HS-27A (cell line): ENCODE measurements around the gene ZFHX3.

ENCODE experiments used
- DNase-seq: peaks from one replicate; pipeline ENCODE4 v3.0.0-alpha.2; 2012; ENCODE audit warnings: low read depth, missing footprints

Gene ZFHX3

DNA sequence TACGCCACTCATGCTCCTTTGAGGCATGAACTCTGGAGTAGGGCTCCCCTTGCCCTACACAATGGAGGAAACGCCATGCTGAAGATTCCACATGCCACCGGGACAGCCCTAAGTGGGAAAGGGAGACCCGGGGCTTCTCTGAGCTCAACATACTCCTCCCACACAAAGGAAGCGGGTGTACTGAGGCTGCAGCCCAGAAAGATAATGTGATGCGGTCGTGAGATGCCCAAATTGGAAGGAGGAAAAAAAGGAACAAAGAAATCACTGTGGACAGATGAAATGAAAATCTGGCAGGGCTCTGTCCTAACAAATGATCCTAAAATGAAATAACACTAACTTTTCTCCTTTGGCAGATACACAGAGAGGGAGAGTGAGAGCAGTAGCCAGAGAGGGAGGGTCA, 182.1 kb downstream of the ZFHX3 start:
- no peak for DNase-seq

DNA sequence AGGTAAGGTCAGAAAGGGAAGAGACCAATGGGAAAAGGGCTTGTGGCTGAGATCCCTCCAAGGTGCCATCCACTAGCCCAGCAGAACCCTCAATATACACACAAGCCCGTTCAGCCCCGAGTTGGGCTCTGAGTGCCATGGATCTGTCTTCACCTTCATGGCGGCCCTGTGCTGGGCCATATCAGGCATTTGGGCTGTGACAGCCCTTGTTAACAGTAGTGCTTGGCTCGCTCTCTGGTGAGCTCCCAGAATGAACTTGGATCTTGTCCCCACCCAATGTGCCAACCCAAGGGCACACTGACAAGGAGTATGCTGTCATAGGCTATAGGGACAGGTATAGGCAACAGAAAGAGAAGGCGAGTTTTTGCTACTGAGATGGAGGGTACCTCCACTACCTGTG, 182.7 kb downstream of the ZFHX3 start:
- no peak for DNase-seq

DNA sequence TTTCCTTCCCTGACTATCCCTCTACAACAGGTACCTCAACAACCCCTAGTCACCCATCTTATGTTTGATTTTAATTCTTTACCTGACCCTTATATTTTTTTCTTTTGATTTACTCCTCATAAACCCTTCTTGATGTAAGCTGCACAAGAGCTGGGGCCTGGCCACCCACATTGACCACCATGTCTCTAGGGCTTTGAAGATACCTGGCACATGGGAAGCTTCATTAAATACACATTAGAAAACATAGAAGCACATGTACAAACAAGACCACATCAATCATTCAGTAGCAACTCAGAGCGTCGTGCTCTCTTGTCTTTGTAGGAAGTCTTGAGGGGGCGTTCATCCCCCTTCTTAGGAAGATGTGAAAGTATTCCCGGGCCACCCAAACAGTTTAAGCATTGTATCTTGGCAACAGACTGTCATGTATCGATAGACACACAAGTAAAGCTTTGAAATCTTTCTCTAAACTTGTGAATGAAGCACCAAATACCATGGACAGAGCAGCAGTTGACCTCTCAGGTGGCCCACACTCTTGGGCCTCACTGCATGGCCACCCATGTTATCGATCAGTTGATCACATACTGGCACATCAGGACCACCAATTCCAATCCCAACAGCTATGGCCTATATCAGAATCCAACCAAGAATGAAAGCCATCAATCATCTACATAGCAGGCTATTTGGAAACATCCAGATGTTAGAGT, 183.6 kb downstream of the ZFHX3 start:
- DNase-seq = no peak

DNA sequence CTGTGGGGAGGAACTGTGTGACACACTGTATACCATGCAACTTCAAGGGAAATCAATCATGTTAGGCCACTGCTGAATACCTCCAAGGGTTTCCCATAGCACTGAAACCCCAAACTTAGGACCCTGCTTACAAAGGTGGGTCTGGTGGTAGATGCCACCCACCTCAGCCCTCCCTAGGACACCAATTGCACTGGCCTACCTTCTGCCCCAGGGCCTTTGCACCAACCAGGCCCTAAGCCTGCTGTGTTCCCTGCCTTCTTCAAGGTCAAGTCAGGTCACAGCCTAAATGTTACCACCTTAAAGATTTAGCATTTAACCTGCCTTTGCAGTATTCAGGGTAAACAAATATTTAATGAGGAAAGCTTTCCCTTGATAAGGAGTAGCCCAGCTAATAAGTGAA, 185.8 kb downstream of the ZFHX3 start:
- DNase-seq = no peak

DNA sequence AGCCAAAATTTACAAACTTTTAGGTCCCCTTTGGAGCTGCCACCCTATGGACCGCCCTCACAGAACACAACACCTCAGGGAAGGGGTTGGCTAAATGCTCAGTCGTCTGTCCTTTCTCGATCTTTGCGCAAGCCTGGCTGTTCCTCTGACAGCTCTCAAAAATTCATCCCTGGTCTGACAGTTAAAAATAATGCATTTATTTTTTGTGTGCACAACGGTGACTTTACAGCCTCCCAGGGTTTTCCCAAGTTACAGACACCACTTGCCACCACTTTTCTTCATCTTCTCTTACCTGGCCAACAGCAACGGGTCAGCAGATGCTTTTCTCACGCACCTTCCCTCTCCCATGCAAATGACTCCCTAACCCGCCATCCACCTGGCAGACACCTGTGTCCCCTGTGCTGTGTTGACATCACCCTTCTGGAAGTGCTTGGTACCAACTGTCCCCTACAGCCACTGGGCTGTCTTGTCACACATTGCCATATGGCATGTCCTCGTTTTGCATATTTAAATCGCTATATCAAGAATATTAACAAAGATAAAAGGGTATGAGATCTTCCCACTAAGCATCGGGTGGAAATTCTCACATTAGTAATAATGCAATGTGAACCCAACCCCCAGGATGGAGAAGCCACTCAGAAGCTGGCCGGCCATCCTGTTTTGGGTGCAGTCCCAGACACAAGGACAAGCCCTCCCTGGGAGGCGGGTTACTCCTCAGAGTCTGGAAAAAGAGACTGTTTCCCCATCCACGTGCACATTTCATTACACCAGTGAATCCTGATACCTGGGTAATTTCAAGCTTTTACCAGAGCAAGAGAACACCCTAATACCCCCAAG, 187.0 kb downstream of the ZFHX3 start:
- no peak for DNase-seq

DNA sequence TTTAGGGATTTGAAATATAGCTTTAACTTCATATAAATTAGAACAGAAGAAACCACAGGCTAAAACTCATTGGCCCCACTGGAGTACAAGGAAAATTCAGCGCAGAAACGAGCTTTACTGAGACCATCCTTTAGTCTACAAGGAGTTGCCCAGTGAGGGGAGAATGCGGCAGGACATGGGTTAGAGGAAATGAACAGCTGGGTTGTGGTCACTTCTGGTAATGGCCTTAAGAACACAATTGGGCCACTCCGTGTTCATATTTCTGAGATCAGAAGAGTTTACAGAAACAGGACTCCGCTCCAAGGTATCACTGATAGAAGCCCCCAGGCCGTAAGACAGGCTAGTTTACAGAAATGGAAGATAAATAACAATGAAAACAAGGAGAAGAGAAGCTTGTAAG, 188.3 kb downstream of the ZFHX3 start:
- DNase-seq = no peak

DNA sequence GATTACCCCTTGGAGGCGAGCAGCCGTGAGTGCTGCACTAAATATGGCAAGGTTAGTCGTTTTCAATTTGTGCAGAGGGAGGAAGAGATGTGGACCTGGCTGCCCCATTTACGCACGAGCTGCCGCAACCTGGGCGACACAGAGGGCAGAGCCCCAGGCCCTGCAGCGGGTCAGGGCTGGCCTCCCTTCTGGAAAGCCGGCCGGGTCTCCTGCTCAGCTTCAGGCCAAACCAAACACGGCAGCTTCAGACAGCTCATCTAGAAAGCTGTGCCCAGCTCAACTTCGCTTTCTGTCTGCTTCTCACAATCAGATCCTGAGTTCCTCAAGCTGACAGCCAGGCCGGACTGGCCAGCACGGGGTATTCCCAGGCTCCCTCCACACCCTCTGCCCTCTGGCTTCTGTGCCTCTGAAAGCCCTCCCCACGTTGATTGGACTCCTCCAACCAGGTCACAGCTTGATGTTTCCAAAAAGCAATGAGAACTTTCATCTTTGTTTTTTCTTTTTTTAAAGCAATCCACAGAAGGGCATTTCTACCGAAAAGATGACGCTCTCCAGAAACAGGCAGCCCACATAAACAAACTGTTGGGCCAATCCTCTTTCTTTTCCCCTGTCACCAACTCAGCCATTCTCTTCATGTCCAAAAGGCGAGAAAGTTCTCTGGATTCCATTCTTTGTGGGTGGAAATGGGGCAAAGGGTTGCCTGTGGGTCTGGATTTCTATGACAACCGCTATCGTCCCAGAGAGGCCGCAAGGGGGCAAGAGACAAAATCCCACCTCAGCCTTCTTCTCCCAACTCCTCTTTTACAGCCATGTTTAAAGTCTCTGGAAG, 189.0 kb downstream of the ZFHX3 start:
- no peak for DNase-seq

DNA sequence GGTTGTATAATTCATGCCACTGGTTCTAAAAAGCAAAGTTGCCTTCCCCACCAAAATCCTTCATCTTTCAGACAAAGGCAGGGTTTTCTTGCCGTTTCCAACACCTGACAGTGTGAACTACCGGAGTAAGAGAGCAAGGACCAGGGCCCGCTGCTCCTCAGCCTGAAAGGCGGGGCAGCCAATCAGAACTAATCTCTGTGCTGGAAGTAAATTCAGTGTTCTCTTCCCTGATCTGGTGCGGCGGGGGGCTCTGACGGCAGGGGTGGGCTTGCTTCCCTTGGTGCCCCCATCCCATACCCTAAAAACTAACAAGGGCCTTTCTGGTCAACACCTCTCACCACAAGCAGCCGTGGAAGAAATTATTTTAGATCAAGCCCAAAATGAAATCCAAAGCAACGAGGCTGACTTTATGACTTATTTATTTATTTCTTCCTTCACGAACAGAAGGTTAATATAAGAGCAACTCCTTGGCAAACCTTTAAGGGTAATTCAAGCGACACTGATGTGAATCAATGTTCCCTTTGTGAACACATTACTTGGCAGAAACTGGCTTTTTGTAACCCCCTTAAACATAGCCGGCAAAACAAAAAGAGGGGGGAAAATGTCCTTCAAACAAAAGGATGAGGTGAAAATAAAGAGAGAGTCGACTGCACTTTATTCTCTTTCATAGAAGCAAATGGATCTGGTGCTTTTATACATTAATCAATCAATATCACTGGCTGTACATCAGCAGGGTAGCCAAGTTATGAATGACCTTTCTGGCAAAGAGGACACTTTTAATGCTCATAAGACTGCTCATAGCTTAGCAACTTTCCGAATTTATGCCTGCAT, 189.9 kb downstream of the ZFHX3 start:
- no peak for DNase-seq

DNA sequence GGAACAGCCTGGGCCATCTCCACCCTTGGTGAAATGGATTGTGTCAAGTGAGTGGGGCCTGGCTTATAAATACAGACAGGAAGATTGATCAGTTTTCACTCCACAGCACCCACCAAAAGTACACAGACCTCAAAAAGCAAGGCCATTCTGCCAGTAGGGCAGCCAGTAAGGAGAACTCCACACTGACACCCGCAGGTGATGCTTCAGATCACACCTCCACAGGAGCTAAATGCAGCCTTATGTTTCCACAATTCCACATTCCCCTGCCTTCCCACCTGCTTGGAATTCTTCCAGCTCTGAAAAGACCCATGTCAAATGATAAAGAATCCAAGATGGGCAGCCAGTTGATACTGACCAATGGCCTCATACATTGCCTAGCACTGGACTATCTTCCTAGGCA, 191.1 kb downstream of the ZFHX3 start:
- DNase-seq = no peak

DNA sequence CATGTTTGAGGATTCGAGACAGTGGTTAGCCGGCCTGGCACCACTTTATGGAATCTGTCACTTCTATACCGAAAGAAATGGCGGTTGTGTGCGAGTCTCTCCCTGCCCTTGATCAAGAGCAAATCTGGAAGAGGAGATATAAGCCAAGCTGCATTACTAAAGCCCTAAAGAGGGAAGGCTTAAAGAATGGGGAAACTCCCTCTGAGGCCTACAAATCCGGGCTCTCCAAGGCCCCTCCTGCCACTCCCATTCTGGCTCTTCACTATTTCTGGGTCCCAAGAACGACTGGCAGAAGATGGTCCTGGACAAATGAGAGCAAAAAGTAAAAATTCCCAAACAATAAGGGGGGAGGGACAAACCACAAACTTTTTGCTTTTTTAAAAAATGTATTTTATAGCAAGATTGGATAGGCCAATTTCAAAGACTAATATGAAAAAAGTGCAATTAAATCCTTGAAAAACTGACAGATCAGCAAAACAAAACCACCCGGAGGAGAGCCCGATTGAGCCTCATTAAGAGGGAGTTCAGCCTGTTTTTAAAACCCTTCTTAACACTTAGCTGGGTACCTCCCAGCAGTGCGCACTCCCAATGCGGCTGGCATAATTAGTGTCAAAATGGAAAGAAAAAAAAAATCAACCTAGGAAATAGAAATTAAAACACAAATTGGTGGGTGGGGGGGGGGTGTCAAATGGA, 193.5 kb downstream of the ZFHX3 start:
- no peak for DNase-seq

DNA sequence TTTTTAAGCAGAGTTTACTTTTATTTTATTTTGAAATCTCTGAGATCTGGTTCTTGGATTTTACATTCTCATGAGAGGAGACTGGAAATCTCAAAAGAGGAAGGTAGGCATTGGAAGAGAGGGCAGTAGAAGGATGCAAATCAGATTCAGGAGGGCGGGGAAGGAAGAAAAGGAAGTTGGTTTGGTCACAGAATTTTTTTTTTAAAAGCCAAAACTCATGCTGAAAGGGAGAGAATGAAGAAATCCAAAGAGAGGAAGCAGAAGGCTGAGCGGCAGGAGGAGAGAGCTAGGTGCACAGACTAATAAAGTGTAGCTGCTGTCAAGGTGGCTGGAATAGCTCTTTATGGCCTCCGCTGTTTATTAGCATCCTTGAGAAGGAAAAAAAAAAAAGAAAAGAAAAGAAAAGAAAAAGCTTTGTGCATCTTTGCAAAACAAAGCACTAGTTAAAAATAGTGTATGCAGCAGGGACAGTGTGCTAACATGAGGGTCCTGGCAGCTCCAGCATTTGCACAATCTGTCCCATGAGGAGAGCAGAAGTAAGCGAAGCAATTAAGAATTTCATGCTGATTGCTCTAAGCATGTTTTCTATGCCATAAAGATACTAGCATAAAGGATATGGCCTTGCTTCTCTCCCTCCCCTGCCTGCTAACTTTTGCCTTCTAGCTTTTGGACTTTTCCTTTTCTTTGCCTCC, 194.2 kb downstream of the ZFHX3 start:
- DNase-seq = no peak

DNA sequence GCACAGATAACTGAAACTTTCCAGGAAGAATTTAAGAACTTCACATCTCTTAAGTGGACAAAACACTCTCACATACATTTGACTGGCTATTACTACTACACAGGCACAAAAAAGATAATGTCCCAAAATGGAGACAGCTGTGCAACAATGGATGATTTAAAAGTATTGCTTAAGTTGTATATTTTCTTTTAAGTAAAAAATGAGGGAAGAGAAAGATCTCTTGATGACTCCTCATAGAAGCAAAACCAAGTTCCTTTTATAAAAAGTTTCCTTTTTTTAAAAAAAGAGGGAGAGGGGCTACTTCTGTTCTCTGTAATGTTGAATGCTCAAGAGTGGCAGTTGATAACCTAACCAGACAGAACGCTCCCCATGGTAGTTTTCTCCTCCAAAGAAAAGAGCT, 195.5 kb downstream of the ZFHX3 start:
- no peak for DNase-seq

DNA sequence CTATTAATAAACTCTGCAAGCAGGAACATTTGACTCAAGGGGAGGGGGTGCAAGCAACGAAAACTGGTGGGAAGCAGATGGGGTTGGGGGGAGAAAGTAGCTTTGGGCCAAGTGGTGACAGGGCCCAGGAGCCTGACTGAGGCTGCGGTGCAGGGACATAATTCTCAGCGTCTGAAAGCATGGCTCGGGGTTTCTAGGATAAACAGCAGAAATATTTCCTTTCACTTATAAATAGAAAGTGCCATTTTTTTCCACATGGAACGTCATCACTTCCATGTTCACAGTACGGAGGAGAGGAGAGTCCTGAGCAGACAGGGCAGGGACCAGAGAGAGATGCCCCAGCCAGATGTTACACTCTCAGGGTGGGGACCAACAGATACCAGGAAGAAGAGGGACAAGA, 197.1 kb downstream of the ZFHX3 start:
- DNase-seq = no peak

DNA sequence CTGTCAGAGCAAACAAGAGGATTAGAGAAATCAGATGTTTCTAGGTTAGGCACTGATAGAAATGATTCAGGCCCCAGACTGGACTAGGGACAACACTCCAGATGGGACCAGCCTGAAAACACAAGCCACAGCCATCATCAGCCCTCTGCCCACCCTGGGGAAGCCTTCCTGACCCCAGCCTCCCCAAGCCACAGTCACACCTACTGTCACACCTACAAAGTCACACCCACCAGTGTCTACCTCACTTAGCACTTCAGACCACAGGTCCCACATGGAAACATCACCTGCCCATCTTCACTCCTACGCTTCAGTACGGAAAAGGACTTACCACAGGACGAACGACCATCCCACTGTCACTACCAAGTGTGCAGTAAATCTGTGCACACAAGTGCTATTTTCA, 197.9 kb downstream of the ZFHX3 start:
- DNase-seq = no peak

DNA sequence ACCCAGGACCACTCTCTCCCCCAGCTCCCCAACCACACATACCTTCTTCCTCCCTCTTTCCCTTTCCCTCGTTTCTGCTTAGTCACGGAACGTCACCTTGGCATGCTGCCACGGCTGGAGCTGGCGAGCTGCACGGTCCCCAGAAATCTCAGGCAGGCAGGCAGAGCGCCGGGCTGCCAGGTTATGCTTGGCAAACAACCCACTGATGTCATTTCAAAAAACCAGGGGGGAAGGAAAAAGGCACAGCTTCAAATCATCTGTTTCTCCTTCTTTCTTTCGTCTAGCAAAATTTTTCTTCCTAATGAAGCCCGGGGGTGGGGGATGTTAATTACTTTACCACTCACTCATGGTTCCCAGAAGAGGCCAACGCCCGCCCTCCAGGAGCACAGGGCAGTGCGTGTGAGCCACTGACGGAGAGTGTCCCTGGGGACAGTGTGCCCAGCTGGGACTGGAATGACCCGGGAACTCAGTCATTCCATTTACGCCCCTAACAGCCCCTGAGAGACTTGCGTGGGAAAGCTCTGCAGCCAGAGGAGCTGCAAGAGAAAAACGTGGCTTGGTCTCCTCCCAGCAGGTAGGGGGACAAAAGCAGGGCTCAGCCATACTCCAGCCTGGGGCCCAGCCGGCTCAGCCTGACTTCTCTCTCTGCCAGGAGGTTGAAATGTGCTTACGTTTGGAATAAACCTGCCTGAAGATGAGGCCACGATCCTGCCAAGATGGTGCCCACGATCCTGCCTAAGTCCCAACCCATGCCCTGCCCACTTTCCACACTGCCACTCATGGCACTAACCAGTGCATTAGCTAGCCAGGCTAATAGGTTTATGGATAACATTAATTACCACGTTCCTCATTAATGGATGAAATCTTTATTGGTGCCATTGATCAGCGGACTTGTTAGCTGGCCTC, 198.9 kb downstream of the ZFHX3 start:
- peak; percentile 86 for DNase-seq

DNA sequence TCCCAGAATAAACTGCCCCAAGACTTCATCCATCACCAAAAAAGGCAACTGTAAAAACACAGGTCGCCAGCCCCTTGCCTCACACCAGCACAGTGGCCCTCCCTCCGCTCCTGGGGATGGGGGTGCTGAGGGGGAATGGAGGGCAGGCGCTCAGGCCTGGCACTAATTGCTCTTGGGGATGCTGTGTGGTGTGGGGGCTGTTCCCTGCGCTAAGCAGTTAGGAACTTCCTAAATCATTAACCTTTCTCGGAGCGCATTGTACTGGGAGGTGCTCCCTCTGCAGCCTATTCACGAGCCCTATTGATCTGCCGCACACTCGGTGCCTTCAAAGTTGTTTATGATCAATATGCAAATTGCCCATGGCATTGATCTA, 199.9 kb downstream of the ZFHX3 start:
- no peak for DNase-seq

DNA sequence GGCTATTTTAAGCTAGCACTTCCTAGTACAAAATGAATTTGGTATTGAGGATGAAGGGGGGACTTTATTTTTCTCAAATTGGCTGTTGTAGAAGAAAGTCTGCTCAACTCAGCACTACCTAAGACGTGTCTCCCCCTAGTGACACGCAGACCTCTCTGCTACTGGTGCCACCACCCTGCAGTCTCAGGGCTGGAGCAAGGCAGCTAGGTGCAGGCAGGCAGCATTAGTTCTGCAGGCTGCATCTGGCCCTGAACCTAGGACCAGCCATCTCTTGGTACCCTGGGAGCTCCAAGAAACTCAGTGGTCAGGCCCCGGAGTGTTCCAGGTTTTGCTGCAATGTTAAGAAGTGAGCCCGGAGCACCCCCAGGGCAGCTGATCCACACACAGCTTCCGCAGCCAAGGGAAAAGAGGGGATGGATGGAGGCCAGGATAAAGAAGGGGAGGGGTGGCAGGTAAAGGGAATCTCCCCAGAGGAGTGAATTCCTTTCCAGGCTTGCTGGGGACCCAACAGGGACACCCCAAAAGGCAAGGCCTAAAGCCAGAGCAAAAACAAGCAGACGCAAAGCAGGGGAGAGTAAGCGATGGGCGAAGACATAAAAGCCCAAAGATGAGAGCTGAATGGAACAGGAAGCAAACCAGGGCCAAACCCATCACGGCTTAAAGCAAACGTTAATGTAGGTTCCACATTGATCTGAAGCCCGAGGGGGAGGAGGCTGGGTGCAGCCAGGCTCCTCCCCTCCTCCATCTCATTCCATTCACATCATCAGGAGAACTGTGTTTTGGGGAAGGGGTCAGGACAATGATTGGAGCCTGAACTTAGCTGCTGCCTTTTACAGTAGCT, 200.5 kb downstream of the ZFHX3 start:
- no peak for DNase-seq

DNA sequence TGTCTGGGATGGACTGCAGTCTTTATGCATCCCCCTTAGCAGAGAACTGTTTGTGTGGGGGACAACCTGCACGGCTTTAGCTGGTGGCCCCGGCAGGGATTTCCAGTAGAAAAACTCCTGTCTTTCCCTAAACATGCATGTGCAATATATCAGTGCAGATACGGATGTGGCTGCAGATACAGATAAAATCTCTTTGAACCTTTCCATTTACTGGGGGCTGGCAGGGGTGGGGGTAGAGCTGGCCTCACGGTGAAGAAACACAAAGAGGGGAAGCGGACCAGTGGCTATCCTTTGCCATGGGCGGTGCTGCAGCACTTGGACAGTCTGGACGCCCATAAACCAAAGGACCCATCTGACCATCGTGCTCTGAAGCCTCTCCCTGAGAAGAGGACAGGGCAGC, 201.3 kb downstream of the ZFHX3 start:
- no peak for DNase-seq
